Stimulated activated CD8-positive, alpha-beta memory T cell treated with anti-CD3 and anti-CD28 coated beads, Interleukin-4, amount 100 ng/mL, for 48 hours (primary cell): ENCODE results near the gene GSTA3.
"Not testable (repeated sequence)": the region's sequence is repeated elsewhere in the genome, so short reads cannot be mapped to it uniquely, and the experiment has no call there.

ENCODE experiments used
- DNase-seq: peaks from one replicate; pipeline ENCODE4 v3.0.0-alpha.2; 2020

The GSTA3 gene

GRCh38 chr6:52909531-52909930 is at the start of gene GSTA3:
TSS of gene GSTA3 (minus strand) at chr6:52909698. CDS start at chr6:52905834, 3,864 bp downstream.
- DNase-seq = no peak

GRCh38 chr6:52958546-52959255 is 49.2 kb upstream of the GSTA3 start:
- DNase-seq = no peak

- no peak for DNase-seq
These were observed 46.4 kb upstream of the GSTA3 start for GRCh38 chr6:52955871-52956270.

GRCh38 chr6:52953911-52954839 is 44.7 kb upstream of the GSTA3 start:
- no peak for DNase-seq

GRCh38 chr6:52946306-52946705 is 36.8 kb upstream of the GSTA3 start:
- no peak for DNase-seq

GRCh38 chr6:52942821-52943220 is 33.3 kb upstream of the GSTA3 start:
- not testable (repeated sequence) for DNase-seq

- DNase-seq = no peak
These were observed 32.7 kb upstream of the GSTA3 start for GRCh38 chr6:52942221-52942620.

- DNase-seq = no peak
These were observed 28.4 kb upstream of the GSTA3 start for GRCh38 chr6:52937908-52938307.

- DNase-seq = no peak
These were observed 24.3 kb upstream of the GSTA3 start for GRCh38 chr6:52933778-52934177.

GRCh38 chr6:52931351-52931750 is 21.9 kb upstream of the GSTA3 start:
- DNase-seq = no peak

- no peak for DNase-seq
These were observed 20.0 kb upstream of the GSTA3 start for GRCh38 chr6:52929321-52930164.

- DNase-seq = no peak
These were observed 18.0 kb upstream of the GSTA3 start for GRCh38 chr6:52927451-52927850.

GRCh38 chr6:52925919-52926792 is 16.7 kb upstream of the GSTA3 start:
- no peak for DNase-seq

GRCh38 chr6:52925042-52925441 is 15.5 kb upstream of the GSTA3 start:
- no peak for DNase-seq

- DNase-seq = not testable (repeated sequence)
These were observed 14.2 kb upstream of the GSTA3 start for GRCh38 chr6:52923689-52924088.

GRCh38 chr6:52922161-52922560 is 12.7 kb upstream of the GSTA3 start:
- DNase-seq = no peak

- DNase-seq = no peak
These were observed 12.2 kb upstream of the GSTA3 start for GRCh38 chr6:52921743-52922142.

- DNase-seq = not testable (repeated sequence)
These were observed 10.0 kb upstream of the GSTA3 start for GRCh38 chr6:52919511-52919910.

- not testable (repeated sequence) for DNase-seq
These were observed 9.3 kb upstream of the GSTA3 start for GRCh38 chr6:52918771-52919170.

- DNase-seq = not testable (repeated sequence)
These were observed 8.7 kb upstream of the GSTA3 start for GRCh38 chr6:52918027-52918686.

- no peak for DNase-seq
These were observed 5.0 kb upstream of the GSTA3 start for GRCh38 chr6:52914516-52914915.
